H1 (cell line): Measurements from ENCODE around the gene ADNP. TPM values are rescaled to one million over a fixed set of nuclear protein-coding genes. Genes with fewer than 3 reads are reported as not detected.

Experiments
- CTCF ChIA-PET: fragments of 300-600 bp; sonication (Branson Sonifier 250); formaldehyde crosslinking; loops from one replicate; lab custom pipeline; 2021; ENCODE audit not compliant: partially characterized antibody; lab: Charles Lee
- POLR2A ChIA-PET: fragments of 300-600 bp; sonication (Branson Sonifier 250); formaldehyde crosslinking; loops from one replicate; lab custom pipeline; 2021; ENCODE audit warnings: inconsistent platforms; ENCODE audit not compliant: partially characterized antibody; lab: Charles Lee
- DNase-seq, 2 experiments: peaks; one replicate each; pipeline versions ENCODE4 v3.0.0 to v3.0.0-alpha.2; 2010 to 2022; ENCODE audit warnings: low spot score in 2 of 2, low read depth in 1 of 2, mixed read lengths in 1 of 2
- FAIRE-seq: peaks from 2 replicates; lab custom pipeline; 2011; peaks lifted over from hg19 to GRCh38; lab: Jason Lieb, UNC
- H2AFZ ChIP-seq: 2 replicates; pipeline ENCODE4 v1.8.1; 2012; ENCODE audit warnings: low read length, inconsistent platforms
- H2AK5ac ChIP-seq: 2 replicates; pipeline ENCODE4 v1.6.1; 2013; ENCODE audit warnings: low read depth, low read length
- H2BK120ac ChIP-seq: replicated peaks from 2 replicates; pipeline ENCODE3; 2013; ENCODE audit warnings: low read depth, low read length, inconsistent platforms
- H2BK12ac ChIP-seq: 2 replicates; pipeline ENCODE4 v1.6.1; 2013; ENCODE audit warnings: low read depth, low read length
- H2BK15ac ChIP-seq: 2 replicates; pipeline ENCODE4 v1.6.1; 2013; ENCODE audit warnings: low read length
- H2BK20ac ChIP-seq: 2 replicates; pipeline ENCODE4 v1.6.1; 2013; ENCODE audit warnings: low read length
- H2BK5ac ChIP-seq: 2 replicates; pipeline ENCODE4 v1.6.1; 2013; ENCODE audit warnings: low read depth, low read length
- H3K14ac ChIP-seq: 2 replicates; pipeline ENCODE4 v1.6.1; 2013; ENCODE audit warnings: inconsistent platforms; ENCODE audit not compliant: insufficient read length
- H3K18ac ChIP-seq: 2 replicates; pipeline ENCODE4 v1.6.1; 2013; ENCODE audit warnings: low read length; ENCODE audit errors: extremely low read depth
- H3K23ac ChIP-seq: 2 replicates; pipeline ENCODE4 v1.6.1; 2013; ENCODE audit warnings: inconsistent platforms; ENCODE audit not compliant: insufficient read length
- H3K23me2 ChIP-seq: 2 replicates; pipeline ENCODE4 v1.6.1; 2013; ENCODE audit warnings: low read depth, low read length
- H3K27ac ChIP-seq: 2 replicates; pipeline ENCODE4 v1.6.1; 2011; ENCODE audit warnings: low read depth, low read length, inconsistent platforms
- H3K27me3 ChIP-seq, 4 experiments: replicated peaks in 1 of 4; 1 replicate in 1 of 4; 2 replicates in 3 of 4; pipeline versions ENCODE4 v1.6.1 to v1.8.1; 2011 to 2013; ENCODE audit warnings: low read length in 3 of 4, mild to moderate bottlenecking in 3 of 4, inconsistent platforms in 2 of 4, mixed read lengths in 2 of 4, moderate library complexity in 1 of 4; ENCODE audit not compliant: control insufficient read depth in 3 of 4, insufficient read depth in 3 of 4; ENCODE audit errors: extremely low read depth in 1 of 4
- H3K36me3 ChIP-seq, 4 experiments: 2 replicates each; pipeline versions ENCODE4 v1.6.1 to v1.8.1; 2011 to 2013; ENCODE audit warnings: mild to moderate bottlenecking in 4 of 4, low read length in 3 of 4, moderate library complexity in 2 of 4, control low read depth in 1 of 4, inconsistent platforms in 1 of 4; ENCODE audit not compliant: insufficient read depth in 4 of 4, control insufficient read depth in 2 of 4
- H3K4ac ChIP-seq: replicated peaks from 2 replicates; pipeline ENCODE3; 2013; ENCODE audit warnings: low read length, low read depth, mixed read lengths, inconsistent platforms; ENCODE audit not compliant: insufficient read length
- H3K4me1 ChIP-seq, 4 experiments: replicated peaks in 1 of 4; 1 replicate in 1 of 4; 2 replicates in 3 of 4; pipeline versions ENCODE4 v1.6.1 to v1.8.1; 2011 to 2013; ENCODE audit warnings: low read length in 3 of 4, inconsistent platforms in 2 of 4, mixed read lengths in 1 of 4; ENCODE audit not compliant: insufficient read depth in 4 of 4, control insufficient read depth in 3 of 4
- H3K4me2 ChIP-seq, 2 experiments: 2 replicates each; pipeline versions ENCODE4 v1.6.1 to v1.8.1; 2011 to 2013; ENCODE audit warnings: low read depth in 2 of 2, low read length in 2 of 2, control low read depth in 1 of 2, inconsistent platforms in 1 of 2, mild to moderate bottlenecking in 1 of 2; ENCODE audit not compliant: insufficient read depth in 1 of 2
- H3K4me3 ChIP-seq, 4 experiments: fragments of 200-600, 300-600 bp in 1 of 4; sonication (generic), shearing (Covaris generic), sonication (Bioruptor Twin) in 1 of 4; 2 replicates each; pipeline versions ENCODE4 v1.5.1 to v1.8.1; 2011 to 2016; ENCODE audit warnings: low read length in 4 of 4, low read depth in 3 of 4, control low read depth in 2 of 4, inconsistent platforms in 2 of 4, mild to moderate bottlenecking in 2 of 4, mixed read lengths in 1 of 4, moderate library complexity in 1 of 4; ENCODE audit not compliant: insufficient read depth in 2 of 4; ENCODE audit errors: extremely low read depth in 1 of 4
- H3K56ac ChIP-seq: replicated peaks from 2 replicates; pipeline ENCODE3; 2013; ENCODE audit warnings: low read depth, mild to moderate bottlenecking, mixed read lengths, low read length, inconsistent platforms; ENCODE audit not compliant: insufficient read length
- H3K79me1 ChIP-seq: 2 replicates; pipeline ENCODE4 v1.6.1; 2013; ENCODE audit warnings: low read depth, low read length, control low read depth
- H3K79me2 ChIP-seq, 2 experiments: 2 replicates each; pipeline versions ENCODE4 v1.6.1 to v1.8.1; 2012 to 2013; ENCODE audit warnings: low read length in 2 of 2, mild to moderate bottlenecking in 2 of 2, inconsistent platforms in 1 of 2; ENCODE audit not compliant: insufficient read depth in 2 of 2, control insufficient read depth in 1 of 2
- H3K9ac ChIP-seq, 4 experiments: replicated peaks in 1 of 4; 1 replicate in 1 of 4; 2 replicates in 3 of 4; pipeline versions ENCODE4 v1.6.1 to v1.8.1; 2011 to 2013; ENCODE audit warnings: low read depth in 3 of 4, low read length in 3 of 4, control low read depth in 2 of 4, mild to moderate bottlenecking in 2 of 4, moderate library complexity in 2 of 4, inconsistent platforms in 1 of 4; ENCODE audit errors: extremely low read depth in 1 of 4
- H3K9me3 ChIP-seq, 2 experiments: 2 replicates each; pipeline versions ENCODE4 v1.6.1 to v1.8.1; 2012 to 2013; ENCODE audit warnings: mild to moderate bottlenecking in 2 of 2, moderate library complexity in 2 of 2, control low read depth in 1 of 2, inconsistent platforms in 1 of 2, low read depth in 1 of 2, low read length in 1 of 2, mixed read lengths in 1 of 2; ENCODE audit not compliant: insufficient read depth in 2 of 2
- H4K20me1 ChIP-seq, 2 experiments: replicated peaks in 1 of 2; 2 replicates each; pipeline versions ENCODE3 to v1.8.1; 2011 to 2013; ENCODE audit warnings: inconsistent platforms in 2 of 2, low read length in 2 of 2, mild to moderate bottlenecking in 1 of 2; ENCODE audit not compliant: insufficient read depth in 2 of 2, control insufficient read depth in 1 of 2
- H4K5ac ChIP-seq: 2 replicates; pipeline ENCODE4 v1.6.1; 2013; ENCODE audit warnings: low read length, low read depth, mixed read lengths, inconsistent platforms; ENCODE audit not compliant: insufficient read length
- H4K8ac ChIP-seq: 2 replicates; pipeline ENCODE4 v1.8.0; 2013; ENCODE audit warnings: mild to moderate bottlenecking, moderate library complexity, low read length, inconsistent platforms; ENCODE audit not compliant: insufficient read depth; ENCODE audit errors: extremely low read depth
- H4K91ac ChIP-seq: replicated peaks from 2 replicates; pipeline ENCODE3; 2013; ENCODE audit warnings: low read length, mixed read lengths, inconsistent platforms; ENCODE audit not compliant: insufficient read length
- ATF3 ChIP-seq: IDR thresholded peaks from 2 replicates; pipeline ENCODE4 v1.6.1; 2011; ENCODE audit warnings: low read depth, mild to moderate bottlenecking, low read length; ENCODE audit not compliant: insufficient read depth
- EP300 ChIP-seq, 2 experiments: IDR thresholded peaks; 1 replicate in 1 of 2; 2 replicates in 1 of 2; pipeline ENCODE4 v1.6.1; 2011 to 2012; ENCODE audit warnings: low read depth in 2 of 2, low read length in 2 of 2, mild to moderate bottlenecking in 2 of 2, borderline replicate concordance in 1 of 2, inconsistent platforms in 1 of 2, moderate library complexity in 1 of 2
- FOSL1 ChIP-seq: IDR thresholded peaks from 2 replicates; pipeline ENCODE4 v1.6.1; 2011; ENCODE audit warnings: mild to moderate bottlenecking, low read depth, low read length, moderate library complexity; ENCODE audit not compliant: insufficient read depth
- JUN ChIP-seq: IDR thresholded peaks from 2 replicates; pipeline ENCODE4 v1.6.1; 2011; ENCODE audit warnings: low read depth, mild to moderate bottlenecking, improper control_type of control experiment, low read length
- NRF1 ChIP-seq: IDR thresholded peaks from 2 replicates; pipeline ENCODE4 v1.6.1; 2011; ENCODE audit warnings: mild to moderate bottlenecking, low read depth, low read length, improper control_type of control experiment
- RXRA ChIP-seq: IDR thresholded peaks from 2 replicates; pipeline ENCODE4 v1.6.1; 2011; ENCODE audit warnings: low read depth, mild to moderate bottlenecking, low read length, moderate library complexity; ENCODE audit not compliant: insufficient read depth
- TEAD4 ChIP-seq: IDR thresholded peaks from 2 replicates; pipeline ENCODE4 v1.6.1; 2012; ENCODE audit warnings: low read depth, low read length, inconsistent platforms, mixed read lengths
- ZNF274 ChIP-seq: IDR thresholded peaks from 2 replicates; pipeline ENCODE4 v1.7.0; 2012; ENCODE audit warnings: low read length, borderline replicate concordance; ENCODE audit errors: extremely low read depth
- WGBS, 2 experiments: shearing (Covaris generic) in 1 of 2; methylation state at CpG; one replicate each; pipeline versions ENCODE4 v1.1.6 to v1.1.7; 2013 to 2015; ENCODE audit warnings: low lambda C conversion rate in 2 of 2, mixed read lengths in 2 of 2, inconsistent platforms in 1 of 2, low coverage in 1 of 2, missing lambda C conversion rate in 1 of 2; ENCODE audit not compliant: insufficient replicate concordance in 2 of 2, insufficient coverage in 1 of 2, insufficient read length in 1 of 2; ENCODE audit errors: extremely low coverage in 1 of 2, missing lambda C conversion rate in 1 of 2; 5-methylcytosine and 5-hydroxymethylcytosine counted together
- polyA plus RNA-seq, 7 experiments: library from polyadenylated mRNA; depleted of rRNA in 3 of 7; stranded (reverse) in 5 of 7; unstranded in 2 of 7; fragments of >200 nt in 5 of 7; fragments of 200-250 nt in 2 of 7; gene quantifications; 1 replicate in 5 of 7; 2 replicates in 1 of 7; 4 replicates in 1 of 7; pipeline versions ENCODE4 v1.2.1 to v1.2.3, GENCODE V29; 2011 to 2013; ENCODE audit warnings: missing spikeins in 2 of 7, mixed read lengths in 2 of 7
- total RNA-seq: library from RNA; stranded (reverse); fragmentation: NEBNext Ultra II Directional; extraction: Animal tissue kit (Norgen Biotek cat#: 25700); gene quantifications from 2 replicates; pipeline ENCODE4 v1.2.1, GENCODE V29; 2021

ADNP gene
- total and polyA plus RNA-seq, 2 of the 8 experiments (the other 6 are each of a cell fraction or from before 2014, with no cell fraction given): 31.6 to 123 TPM

DNA sequence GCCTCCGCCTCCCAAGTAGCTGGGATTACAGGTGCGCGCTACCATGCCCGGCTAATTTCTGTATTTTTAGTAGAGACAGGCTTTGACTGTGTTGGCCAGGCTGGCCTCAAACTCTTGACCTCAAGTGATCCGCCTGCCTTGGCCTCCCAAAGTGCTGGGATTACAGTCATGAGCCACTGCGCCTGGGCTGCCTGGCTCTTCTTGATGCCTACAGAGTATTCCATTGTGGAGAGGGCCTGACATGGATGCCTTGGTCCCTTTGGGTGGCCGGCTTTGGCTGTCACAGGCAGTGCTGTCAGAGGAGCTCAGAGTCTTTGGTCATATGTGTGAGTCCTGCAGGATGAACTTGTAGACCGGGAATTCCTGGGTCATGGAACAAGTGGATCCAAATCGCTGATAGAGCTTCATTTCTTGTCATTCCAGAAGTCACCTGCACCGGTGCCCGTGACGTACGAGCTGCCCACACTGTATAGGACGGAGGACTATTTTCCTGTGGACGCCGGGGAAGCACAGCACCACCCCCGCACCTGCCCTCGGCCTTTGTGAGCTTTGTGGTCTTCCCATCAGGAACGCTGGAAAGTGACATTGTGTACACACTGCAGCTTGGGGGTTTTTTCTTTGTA is 55.1 kb downstream of the ADNP start:
- FAIRE-seq (no peak), DNase-seq (no peak)
- no peak overlapping the region for H4K5ac ChIP-seq
- peaks cover 0 to 1% of the 10 kb centered on the region in 2 experiments for H4K20me1 ChIP-seq
- H2BK15ac ChIP-seq: no peak overlapping the region
- H2BK12ac ChIP-seq: no peak overlapping the region
- H3K9ac ChIP-seq: no peak overlapping the region
- H3K18ac ChIP-seq: no peak overlapping the region
- H3K4me3 ChIP-seq: no peak overlapping the region
- no peaks in the 10 kb centered on the region for H3K9me3 ChIP-seq
- H2BK120ac ChIP-seq: no peak overlapping the region
- TF ChIP-seq ATF3 (no peak), JUN (no peak), FOSL1 (no peak), RXRA (no peak), EP300 (IDR thresholded peaks at IDR 0.05; ENCODE audit: borderline replicate concordance in 1 of 2, low read depth in 2 of 2, low read length in 2 of 2) (no peak), NRF1 (no peak), TEAD4 (no peak), ZNF274 (no peak)
- no peak overlapping the region for H3K27ac ChIP-seq
- H3K23ac ChIP-seq: no peak overlapping the region
- H3K4me2 ChIP-seq: no peak overlapping the region
- peaks cover 0 to 16% (median 5%) of the 10 kb centered on the region in 4 experiments; a peak in 4 of 7 replicates for H3K4me1 ChIP-seq
- ChIA-PET CTCF (interaction anchor here (1.1 kb wide), 3 partner anchors 11 to 33 kb away, joined by 3 to 4 read pairs (median 3); no protein-coding TSS in a partner anchor), POLR2A (interaction anchor here (0.6 to 7.9 kb wide), 3 partner anchors 9 to 53 kb away, joined by 3 to 87 read pairs (median 8); no protein-coding TSS in a partner anchor)
- no peak overlapping the region for H4K91ac ChIP-seq
- H3K79me2 ChIP-seq: no peaks in the 10 kb centered on the region
- peaks cover 0 to 8% (median under 1%) of the 10 kb centered on the region in 4 experiments; a peak in 2 of 8 replicates for H3K36me3 ChIP-seq
- WGBS, 2 experiments: 95% methylated on average over 19 of the region's 19 CpGs; no CpG with 5 or more reads in 1 of the 2 experiments
- H3K23me2 ChIP-seq: peaks cover under 1% of the 10 kb centered on the region; the same call in 1 of the 2 replicates
- no peak overlapping the region for H2AK5ac ChIP-seq
- no peak overlapping the region; the same call in 1 of the 2 replicates for H4K8ac ChIP-seq
- no peak overlapping the region for H3K4ac ChIP-seq
- H2AFZ ChIP-seq: no peak overlapping the region
- no peaks in the 10 kb centered on the region for H3K79me1 ChIP-seq
- no peak overlapping the region for H2BK5ac ChIP-seq
- no peak overlapping the region for H2BK20ac ChIP-seq
- no peaks in the 10 kb centered on the region for H3K27me3 ChIP-seq
- H3K56ac ChIP-seq: no peak overlapping the region
- H3K14ac ChIP-seq: no peak overlapping the region
